NCI-H2196 (cell line): ENCODE results near the gene PAQR6.

Source experiments
- DNase-seq: peaks from one replicate; lab custom pipeline; 2025; ENCODE audit not compliant: unreplicated experiment; lab: John Stamatoyannopoulos, UW

Gene PAQR6

GRCh38 chr1:156198831-156199349 lies 49.0 kb downstream of the PAQR6 start:
- DNase-seq: no peak

- no peak for DNase-seq
Measured at GRCh38 chr1:156196445-156196844, 51.4 kb downstream of the PAQR6 start.

DNA sequence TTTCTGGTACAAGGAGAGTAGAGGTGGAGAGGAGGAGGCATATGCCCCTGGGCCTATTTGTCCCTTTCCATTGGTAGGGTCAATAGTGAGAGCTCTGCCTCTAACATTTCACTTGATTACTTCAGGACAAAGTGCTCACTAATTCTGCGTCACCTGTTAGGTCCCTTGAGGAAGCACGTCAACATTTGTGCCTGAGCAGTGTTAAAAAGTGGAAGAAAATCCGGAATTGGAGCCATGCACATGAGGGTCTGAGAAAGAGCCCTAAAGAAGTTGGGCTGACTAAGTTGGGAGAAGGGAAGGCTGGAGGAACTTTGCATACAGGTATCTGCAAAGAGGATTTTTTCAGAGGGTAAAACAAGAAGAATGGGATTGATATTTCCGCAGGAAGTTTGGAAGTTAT lies 52.0 kb downstream of the PAQR6 start:
- no peak for DNase-seq

DNA sequence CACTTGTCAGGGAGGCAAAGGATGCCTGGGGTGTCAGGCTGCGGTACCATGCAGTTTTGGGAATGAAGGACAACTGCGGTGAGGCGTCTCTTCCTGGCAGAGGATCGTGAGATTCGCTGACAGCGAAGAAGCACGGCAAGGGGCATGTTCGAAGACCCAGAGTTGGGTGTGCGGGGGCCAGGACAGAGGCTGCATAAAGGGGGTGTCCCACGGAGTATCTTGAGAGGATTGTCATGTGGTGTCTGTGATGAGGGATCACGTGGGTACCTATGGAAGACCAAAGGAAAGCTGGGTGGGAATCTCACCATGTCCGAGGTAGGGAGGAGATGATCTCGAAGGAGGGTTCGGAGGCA lies 53.6 kb downstream of the PAQR6 start:
- no peak for DNase-seq

DNA sequence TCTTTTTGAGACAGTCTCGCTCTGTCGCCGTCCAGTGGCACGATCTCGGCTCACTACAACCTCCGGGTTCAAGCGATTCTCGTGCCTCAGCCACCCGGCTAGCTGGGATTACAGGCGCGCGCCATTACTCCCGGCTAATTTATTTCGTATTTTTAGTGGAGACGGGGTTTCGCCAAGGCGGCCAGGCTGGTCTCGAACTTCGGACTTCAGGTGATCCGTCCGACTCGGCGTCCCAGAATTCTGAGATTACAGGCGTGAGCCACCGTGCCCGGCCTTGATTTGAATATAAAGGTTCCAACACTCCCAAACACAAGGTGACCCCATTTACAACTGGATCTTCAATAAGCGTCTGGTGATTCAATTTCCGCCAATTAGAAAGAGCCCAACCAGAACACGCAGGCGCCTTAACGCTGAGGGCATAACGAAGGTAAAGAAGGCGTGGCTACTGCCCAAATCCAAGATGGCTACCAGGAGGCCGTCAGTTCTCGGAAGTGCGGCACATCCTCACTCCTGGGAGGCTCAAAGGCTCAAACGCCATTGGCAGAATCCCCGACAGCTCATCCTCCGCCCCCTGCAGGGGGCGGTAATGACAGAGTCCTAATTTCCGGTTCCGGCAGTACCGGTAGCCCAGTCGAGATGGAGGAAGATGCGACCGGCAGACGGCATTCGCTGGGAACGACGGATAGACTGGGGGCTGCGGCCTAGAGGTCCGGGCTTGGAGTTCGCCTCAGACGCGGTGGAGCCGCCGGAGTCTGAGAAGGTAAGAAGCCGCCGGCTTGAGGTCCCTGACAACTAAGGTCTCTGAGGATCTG lies 54.2 kb downstream of the PAQR6 start, which contains the start of gene SLC25A44:
TSS of gene SLC25A44 (plus strand) at position 617 of the 812 bp plus-strand sequence. CDS start 5,744 bp downstream, outside the sequence.
- peak; percentile 98 for DNase-seq
